ENCODE data around the gene EPG5.
A peak's percentile ranks its signal among the peaks of the same experiment; 100 is the strongest.
"Not testable (repeated sequence)": the region's sequence is repeated elsewhere in the genome, so short reads cannot be mapped to it uniquely, and the experiment has no call there.

The EPG5 gene

DNA sequence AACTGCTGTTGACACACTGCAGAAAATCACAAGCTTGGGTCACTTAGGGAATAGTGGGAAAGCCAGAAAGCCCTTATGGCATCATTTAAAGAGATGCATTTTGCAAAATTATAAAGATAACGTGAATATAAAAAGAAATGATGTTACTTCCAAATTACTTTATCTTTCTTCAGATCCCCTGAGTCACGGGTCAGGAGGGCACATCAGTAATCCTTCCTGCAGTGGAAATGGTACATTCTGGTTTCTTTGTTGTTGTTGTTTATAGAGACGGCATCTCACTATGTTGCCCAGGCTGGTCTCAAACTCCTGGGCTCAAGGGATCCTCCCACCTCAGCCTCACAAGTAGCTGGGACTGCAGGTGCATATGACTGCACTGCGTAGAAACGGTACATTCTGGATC, 9.8 kb upstream of the EPG5 start:
- no peak for DNase-seq

DNA sequence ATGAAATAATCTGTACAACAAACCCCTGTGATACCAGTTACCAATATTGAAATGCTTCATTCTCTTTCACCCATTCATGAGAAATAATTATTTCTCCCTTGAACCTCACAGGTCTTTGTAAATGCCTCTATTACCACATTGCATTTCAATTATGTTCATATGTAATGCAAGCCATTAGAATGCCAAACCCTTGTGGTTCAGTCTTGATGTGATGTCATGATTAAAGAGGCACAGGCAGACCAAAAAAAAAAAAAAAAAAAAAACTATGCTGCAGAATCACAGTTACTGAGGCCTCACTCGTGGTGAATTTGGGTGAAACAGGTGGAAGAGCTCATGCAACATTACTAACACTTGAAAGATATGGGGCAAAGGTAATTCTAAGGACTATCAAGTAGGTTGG, 9.4 kb upstream of the EPG5 start:
- DNase-seq = no peak

DNA sequence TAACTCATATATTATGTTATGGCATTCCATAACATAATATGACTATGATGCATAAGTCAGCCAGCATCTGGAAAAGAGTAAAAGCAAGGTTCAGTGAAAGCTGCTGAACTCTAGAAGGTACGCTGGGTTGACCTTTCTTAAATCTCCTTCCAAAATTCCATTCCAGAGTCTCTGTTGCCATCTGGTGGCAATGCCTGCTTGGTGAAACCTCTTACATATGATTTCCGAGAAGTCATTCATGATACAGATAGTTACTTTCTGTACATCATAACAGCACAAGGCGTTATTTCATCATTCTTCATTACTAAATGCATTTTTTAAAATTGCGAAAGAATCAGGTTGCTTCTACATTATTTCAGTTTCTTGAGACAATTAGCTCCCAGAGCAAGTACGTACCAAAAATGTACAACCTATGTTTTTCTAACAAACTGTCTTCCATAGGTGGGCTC, 7.0 kb upstream of the EPG5 start:
- DNase-seq = peak; percentile 62

DNA sequence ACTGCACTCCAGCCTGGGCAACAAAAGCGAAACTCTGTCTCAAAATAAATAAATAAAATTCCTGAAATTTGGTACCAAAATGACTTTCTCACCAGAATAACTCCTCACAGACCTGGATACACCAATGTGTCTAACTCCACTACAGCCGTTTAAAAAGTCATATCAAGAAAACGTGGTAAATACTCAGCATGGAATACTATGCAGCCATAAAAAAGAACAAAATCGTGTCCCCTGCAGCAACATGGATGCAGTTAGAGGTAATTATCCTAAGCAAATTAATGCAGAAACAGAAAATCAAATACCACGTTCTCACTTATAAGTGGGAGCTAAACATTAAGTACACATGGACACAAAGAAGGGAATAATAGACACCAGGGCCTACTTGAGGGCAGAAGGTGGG, 2.2 kb downstream of the EPG5 start:
- not testable (repeated sequence) for DNase-seq

DNA sequence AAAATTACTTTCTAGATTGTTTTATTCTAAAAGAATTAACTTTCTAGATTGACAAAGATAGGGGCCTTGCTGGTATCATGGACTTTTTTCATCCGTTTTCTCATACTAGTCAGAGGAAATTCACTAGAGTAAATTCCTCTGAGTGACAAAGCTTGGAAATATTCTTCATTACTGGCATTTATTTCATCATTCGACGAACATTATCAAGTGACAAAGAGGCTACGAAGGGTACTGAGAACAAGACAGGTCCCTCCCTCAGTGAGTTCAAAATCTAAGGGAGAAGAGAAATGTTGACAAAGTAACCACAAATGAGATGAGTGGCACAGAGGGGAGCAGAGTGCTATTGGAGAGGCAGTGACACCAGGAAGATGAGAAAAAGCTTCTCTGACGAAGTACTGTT, 4.3 kb downstream of the EPG5 start:
- DNase-seq = no peak

DNA sequence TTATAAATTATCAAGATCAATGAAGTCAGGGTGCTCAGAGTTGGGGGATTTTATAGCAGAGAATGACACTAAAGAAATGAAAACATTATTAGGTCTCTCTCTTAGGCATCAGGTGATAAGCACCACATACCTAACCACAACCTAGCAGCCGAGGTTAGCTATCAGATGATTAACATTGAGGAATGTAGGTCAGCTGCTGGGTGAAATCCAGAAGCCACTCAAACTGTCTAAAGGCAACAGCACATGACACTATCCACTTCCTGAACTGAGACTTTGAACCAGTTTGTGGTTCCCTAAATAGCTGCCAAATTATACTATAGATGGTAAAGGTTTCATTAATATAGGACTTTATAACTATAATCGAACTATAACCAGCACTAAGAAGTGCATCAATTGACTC, 4.7 kb downstream of the EPG5 start:
- DNase-seq = no peak

DNA sequence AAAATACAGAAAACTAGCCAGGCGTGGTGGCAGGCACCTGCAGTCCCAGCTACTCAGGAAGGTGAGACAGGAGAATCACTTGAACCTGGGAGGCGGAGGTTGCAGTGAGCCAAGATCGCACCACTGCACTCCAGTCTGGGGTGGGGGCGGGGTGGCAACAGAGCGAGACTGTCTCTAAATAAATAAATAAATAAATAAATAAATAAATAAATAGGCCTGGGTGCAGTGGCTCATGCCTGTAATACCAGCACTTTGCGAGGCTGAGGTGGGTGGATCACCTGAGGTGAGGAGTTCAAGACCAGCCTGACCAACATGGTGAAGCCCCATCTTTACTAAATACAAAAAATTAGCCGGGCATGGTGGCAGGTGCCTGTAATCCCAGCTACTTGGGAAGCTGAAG, 7.6 kb downstream of the EPG5 start:
- DNase-seq = not testable (repeated sequence)

DNA sequence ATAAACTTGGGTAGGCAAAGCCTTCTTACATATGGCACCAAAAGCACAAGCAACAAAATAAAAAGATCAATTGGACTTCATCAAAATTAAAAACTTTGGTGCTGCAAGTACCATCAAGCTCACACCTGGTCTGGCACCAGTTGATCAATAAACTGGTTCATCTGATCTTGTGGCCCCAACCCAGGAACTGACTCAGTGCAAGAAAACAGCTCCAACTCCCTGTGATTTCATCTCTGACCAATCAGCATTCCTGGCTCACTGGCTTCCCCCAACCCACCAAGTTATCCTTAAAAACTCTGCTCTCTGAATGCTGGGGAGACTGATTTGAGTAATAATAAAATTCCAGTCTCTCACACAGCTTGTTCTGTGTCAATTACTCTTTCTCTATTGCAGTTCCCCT, 8.4 kb downstream of the EPG5 start:
- no peak for DNase-seq

DNA sequence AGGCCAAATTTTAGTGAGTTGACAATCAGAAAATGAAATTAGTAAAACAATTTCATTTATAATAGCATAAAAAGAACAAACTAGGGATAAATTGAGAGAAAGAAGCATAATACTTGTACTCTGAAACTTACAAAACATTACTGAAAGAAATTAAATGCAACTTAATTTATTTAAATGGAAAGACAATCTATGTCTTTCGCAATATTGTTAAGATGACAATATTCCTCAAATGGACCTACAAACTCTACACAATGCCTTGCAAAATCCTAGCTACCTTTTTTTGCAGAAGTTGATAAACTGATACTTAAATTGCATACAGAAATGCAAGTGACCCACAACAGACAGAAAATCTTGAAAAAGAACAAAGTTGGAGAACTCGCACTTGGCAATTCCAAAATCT, 9.1 kb downstream of the EPG5 start:
- no peak for DNase-seq

DNA sequence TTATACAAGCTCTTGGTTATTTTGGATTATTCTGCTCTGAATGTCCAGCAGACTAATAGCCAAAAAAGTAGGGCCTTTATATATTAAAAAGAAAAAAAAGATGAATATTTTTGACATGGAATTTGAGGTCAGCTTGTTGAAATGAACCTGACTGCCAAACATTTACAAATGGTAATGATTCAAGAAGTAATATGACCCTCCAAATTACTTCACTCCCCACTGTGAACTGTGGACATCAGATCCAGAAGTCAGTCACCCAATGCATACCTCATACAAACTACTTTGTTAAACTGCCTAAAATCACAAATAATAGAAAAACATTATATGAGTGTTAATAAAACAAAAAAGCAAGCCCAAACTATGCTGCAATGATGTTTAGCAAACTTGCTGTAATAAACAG, 10.0 kb downstream of the EPG5 start:
- no peak for DNase-seq

DNA sequence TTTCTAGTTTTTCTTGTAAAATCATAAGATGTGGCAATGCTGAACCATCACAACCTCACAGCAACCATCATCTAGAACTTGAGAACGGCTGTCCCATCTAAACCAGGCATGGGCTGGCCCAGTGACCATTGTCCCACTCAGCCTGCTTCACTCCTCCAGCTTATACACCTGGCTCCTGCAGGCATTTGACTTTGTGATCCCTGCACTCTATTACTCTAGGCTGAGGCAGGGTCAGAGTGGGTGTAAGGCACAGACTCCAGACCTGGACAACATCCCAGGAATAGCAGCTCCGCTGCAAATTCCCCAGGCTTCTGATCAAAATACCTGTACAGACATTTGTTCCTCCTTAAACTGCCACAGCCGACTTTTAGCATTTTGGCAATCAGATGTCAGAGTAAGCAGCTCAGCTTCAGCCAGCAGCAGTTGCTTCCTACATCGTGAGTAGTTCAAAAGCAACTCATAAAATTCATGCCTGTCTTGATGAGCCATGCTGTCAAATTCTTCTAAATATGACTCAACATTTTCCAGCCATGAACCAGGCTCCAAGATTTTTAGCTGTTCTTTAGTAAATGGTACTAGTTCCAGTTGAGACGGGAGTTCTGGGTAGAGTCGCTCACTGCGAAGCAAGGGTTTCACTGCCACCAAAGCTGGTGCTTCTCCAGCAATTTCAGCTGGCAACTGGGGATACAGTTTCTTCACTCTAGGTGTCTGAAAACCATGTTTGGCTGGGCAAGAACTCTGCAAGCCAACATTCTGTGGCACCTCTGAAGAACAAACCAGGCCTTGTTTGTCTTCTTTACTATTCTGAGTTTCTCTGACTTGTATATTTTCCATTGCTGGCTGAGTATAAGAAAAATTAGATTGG, 12.8 kb downstream of the EPG5 start:
- DNase-seq = no peak

DNA sequence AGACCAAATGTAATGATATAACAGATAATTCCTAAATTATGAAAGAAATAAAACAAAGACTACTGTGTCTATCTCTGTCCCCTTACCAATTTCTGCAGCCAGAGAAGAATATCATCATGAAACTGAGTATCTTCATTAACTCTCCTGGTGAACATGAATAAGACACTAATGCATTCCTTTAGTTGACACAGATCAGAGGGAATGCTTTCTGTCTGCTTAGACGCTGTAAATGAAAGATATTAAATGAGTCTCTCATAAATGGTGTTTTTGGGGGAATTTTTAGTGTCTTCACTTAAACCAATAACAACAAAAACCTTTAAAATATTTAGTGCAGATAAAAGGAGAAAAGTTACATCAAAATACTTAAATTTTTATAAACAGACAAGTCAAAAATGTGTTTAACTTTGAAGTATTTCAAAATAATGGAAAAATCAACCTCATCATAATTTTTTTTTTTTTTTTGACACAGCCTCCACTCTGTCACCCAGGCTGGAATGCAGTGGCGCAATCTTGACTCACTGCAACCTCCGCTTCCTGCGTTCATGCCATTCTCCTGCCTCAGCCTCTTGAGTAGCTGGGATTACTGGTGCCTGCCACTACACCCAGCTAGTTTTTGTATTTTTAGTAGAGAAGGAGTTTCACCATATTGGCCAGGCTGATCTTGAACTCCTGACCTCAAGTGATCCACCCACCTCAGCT, 16.0 kb downstream of the EPG5 start:
- DNase-seq = no peak

DNA sequence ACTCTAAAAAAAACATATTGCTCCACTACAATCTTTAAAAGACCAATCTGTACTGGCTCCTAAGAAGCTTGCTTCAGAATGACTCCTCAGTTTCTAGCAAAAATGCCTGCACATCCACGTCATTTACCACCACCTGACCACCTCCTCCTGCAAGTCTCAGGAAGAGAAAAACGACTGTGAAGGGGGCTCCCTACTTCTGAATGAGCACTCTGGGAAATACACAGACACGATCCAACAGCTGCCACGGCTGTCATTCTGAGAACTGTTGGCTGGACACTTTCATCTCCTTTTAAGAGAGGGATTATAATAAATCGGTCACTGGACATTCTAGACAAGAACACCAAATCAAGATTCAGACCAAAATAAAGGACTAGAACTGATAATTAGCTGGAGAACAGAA, 21.5 kb downstream of the EPG5 start:
- no peak for DNase-seq

DNA sequence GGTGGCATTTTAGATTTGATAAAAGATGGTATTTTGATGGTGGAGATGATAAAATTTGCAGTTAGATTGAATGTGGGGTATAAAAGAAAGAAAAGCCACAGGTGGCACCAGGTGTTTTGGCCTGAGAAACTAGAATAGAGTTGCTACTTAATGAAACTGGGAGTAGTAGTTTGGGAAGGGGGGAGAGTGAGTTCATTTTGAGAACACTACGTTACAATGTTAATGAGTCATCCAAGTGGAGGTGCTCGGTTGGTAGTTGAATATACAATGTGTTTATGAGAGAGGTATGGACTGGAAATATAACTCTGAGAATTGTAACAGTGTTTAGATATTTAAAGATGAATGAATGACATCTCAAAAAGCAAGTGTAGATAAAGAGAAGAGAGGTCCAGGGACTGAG, 26.4 kb downstream of the EPG5 start:
- DNase-seq = no peak

DNA sequence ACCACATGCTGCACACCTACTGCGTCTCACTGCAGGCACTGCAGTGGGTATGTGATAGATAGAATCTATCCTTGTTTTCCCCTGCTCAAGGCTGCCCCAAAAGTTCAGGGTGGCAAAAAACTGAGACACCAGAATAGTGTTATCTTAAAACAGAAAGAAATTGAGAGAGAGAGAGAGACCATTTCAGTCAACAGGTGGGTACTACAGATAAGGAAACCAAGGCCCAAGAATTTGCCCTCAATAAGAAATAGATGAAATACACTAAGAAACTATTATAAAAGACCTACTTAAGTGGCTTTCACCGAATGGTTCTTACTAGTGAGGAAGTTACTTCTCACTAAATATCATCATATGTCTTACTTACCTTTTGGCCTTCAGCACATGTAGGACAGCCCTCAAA, 27.9 kb downstream of the EPG5 start:
- DNase-seq = no peak

DNA sequence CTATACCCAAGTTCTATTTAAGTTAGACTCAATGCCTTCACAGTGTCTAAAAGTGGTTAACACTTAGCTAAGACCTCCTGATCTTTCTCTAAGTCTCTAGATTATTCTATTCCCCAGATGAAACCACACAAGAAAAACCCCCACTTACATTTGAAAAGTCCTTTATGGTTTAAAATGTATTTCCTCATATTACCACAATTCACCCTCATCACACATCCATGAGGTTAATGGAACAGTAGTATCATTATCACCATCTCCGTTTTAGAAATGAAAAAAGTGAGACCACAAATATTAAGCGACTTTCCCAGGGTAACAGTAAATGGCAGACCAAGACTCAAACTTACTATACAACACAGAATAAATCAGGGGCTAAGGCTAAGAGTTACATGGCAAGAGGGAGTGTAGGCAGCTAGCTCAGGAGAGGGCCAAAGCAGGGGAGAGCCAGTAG, 28.6 kb downstream of the EPG5 start:
- no peak for DNase-seq

DNA sequence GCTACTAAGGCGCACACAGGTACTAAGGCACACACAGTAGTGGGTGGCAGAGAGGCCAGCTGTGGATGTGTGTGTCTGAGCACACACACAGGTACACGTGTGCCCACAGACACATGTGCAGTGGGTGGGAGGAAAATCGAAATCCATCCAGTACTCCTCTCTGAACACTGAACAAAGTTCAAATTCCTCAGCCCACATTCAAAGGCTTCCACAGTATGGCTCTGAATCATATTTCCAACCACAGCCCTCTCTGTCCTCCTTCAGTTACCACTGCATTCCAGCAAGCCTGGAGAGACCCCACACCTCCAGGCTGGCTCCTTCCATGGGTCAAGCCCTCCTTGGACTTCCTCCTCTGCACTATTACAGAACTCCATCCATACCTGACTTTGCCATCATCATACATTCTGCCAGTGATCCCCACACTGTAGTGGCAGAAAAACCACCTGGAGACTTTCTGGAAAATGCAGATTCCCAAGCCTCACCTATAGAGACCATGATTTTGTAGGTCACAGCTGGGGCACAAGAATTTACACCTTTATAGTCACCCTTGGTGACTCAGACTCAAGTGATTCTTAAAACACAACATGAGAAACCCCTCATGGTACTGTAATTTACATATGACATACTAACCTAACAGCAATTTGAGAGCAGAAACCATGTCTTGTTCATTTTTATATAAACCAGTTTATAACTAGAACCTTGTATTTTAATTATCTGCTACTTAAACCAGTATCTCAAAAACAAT, 31.4 kb downstream of the EPG5 start:
- DNase-seq = no peak

DNA sequence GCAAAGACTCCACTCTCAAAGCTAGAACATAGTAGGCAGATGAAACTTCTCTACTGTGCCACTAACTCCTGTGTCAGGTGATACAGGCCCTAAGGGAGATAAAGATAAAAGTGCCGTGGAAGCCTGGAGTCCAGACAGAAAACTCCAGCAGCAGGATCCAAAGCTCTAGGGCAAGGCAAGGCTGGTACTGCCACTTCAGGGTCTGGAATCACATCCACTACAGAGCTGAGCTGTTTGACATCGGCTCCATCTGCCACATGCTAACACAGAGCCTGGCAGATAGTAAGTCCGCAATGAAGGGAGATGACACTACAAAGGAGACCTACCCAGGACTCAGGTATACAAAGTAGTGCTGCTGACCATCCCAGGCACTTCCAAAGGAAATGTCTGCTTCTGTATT, 34.4 kb downstream of the EPG5 start:
- DNase-seq = no peak

DNA sequence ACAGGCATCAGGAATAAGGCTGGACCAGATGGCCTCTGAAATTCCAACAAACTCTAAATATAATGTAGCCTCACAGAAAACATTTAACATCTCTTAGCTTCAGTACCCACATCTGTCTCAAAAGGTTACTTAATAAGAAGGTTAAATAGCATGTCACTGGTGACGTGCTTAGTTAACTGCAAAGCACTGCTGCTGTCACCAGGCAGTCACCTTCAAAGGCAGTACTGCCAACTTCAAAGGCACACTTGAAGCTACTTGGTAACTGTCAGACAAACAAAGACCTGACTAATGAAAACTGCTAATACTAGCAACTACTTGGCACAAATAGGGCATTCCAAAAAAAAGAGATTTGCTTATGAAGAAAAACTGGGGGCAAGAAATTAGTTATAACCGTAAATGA, 36.2 kb downstream of the EPG5 start:
- DNase-seq = no peak

DNA sequence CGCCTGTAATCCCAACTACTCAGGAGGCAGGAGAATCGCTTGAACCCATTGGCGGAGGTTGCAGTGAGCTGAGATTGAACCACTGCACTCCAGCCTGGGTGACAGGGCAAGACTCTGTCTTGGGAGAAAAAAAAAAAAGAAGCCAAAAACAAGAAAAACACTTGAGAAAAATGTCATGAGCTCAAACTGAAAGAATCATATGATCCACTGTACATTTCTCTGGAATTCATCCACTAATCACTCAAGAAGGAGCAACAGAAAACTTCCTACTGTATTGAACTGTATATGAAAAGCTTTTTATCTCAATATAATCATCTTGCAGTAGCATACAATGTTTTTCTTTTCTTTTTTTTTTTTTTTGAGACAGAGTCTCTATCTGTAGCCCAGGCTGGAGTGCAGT, 40.4 kb downstream of the EPG5 start:
- DNase-seq = no peak

DNA sequence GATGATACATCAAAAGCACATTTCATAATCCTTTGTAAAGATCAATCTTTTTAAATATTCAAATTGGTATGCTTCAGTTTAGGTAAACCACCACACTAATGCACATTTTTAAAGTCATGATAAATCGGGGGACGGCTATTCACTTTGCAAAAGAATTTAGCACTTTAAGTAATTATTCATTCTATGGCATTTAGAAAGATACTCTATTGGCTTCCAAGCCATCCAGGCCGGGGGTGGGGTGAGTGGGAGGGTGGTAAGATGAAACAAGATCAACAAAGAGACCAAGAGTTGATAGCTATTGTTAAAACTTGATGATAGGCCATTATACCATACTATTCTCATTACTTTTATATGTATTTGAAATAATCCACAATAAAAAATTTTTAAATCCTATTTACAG, 41.0 kb downstream of the EPG5 start:
- no peak for DNase-seq

DNA sequence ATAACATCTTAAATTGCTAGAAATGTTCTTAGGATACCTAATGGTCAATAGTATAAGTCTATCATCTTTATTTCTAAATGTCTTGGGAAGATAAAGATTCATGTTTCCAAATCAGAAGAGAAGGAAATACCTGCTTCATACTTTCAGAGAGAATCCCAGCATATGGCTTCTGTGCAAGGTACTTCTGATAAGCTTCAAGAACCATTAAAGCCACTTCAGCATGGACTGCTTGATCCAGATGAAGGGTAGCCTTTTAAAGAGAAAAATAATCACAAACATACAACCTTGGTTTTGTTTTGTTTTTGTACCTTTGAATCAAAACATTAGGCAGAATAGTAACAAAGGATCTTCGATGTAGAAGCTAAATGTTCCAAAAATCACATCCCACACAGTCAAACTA, 44.0 kb downstream of the EPG5 start:
- no peak for DNase-seq

DNA sequence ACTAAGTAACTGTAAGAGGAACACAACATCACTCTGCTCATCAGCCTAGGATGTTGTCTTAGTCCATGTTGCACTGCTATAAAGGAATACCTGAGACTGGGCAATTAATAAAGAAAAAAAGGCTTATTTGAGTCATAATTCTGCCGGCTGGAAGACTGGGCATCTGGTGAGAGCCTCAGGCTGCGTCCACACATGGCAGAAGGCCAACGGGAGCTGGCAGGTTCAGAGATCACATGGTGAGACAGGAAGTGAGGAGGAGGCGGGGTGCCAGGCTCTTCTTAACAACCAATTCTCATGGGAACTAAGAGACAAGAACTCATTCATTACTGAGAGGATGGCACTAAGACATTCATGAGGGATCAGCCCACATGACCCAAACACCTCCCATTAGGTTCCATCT, 46.8 kb downstream of the EPG5 start:
- no peak for DNase-seq

DNA sequence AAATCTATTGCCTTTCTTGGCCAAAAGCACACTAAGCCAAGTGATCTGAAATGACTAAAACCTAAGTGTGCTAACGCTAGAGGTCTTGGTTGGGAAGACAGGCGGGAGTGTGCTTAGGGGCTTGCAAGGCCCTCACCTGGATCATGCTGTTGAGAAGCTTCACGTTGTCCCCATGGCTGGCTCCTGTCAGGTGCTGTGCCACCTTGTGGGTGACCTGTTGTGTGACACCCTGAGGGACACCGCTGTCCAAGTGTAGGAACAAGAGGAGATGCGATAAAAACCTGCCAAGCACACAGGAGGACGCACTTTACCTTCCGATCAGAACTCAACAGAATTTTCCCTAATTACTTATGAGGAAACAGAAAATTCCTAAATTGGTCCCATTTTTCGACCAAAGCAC, 50.8 kb downstream of the EPG5 start:
- no peak for DNase-seq
